Panc1 (cell line): ENCODE results near the gene GRIN2D.

Experiments used
- POLR2AphosphoS5 ChIP-seq: IDR thresholded peaks from 2 replicates; pipeline ENCODE4 v1.6.1; 2012; ENCODE audit warnings: mild to moderate bottlenecking, low read depth, low read length, moderate library complexity
- SIN3A ChIP-seq: IDR thresholded peaks from 2 replicates; pipeline ENCODE4 v1.6.1; 2012; ENCODE audit warnings: low read depth, mild to moderate bottlenecking, low read length, moderate library complexity, borderline replicate concordance; ENCODE audit not compliant: insufficient read depth
- TF ChIP-seq, protein P1 (sequence below): fragments of 450-650 bp; IDR thresholded peaks from 2 replicates; pipeline ENCODE4 v1.5.1; 2017; ENCODE audit warnings: mild to moderate bottlenecking

DNA sequence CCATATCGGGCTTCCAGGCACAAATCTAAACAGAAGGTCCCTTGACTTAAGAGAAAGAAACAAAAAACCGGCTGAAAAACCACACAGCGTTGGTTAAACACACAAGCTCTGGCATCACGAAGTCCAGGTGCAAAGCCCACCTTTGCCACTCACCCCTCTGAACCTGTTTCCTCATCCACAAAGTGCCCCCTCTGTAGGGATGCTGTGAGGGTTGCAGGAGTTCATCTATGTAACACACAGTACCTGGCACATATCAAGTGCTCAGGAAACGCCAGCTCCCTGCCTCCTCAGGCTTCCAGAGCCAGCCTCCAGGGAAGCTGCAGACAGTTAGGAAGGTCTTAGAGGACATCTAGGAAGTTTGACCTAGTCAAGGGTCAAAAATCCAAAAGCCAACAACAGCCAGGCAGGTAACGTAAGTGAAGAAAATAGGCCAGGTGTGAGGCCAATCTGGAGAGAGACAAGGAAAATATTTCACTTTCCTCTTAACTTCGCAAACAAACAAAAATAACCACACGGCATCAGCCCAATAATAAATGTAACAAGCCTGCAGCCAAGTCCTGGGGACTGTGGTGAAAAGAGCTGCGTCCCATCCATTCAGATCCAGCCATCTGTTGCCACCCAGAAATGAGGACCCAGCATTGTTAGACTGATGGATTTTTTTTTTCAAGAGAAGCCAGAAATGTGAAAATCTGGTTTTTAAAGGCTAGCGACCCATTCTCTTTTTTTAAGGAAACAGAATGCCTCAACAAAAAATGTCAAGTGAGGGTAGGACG, 12.1 kb upstream of the GRIN2D start:
- TF ChIP-seq, protein P1, sequence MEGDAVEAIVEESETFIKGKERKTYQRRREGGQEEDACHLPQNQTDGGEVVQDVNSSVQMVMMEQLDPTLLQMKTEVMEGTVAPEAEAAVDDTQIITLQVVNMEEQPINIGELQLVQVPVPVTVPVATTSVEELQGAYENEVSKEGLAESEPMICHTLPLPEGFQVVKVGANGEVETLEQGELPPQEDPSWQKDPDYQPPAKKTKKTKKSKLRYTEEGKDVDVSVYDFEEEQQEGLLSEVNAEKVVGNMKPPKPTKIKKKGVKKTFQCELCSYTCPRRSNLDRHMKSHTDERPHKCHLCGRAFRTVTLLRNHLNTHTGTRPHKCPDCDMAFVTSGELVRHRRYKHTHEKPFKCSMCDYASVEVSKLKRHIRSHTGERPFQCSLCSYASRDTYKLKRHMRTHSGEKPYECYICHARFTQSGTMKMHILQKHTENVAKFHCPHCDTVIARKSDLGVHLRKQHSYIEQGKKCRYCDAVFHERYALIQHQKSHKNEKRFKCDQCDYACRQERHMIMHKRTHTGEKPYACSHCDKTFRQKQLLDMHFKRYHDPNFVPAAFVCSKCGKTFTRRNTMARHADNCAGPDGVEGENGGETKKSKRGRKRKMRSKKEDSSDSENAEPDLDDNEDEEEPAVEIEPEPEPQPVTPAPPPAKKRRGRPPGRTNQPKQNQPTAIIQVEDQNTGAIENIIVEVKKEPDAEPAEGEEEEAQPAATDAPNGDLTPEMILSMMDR, result no peak
- TF ChIP-seq SIN3A, result no peak
- TF ChIP-seq POLR2AphosphoS5, result no peak
